HG03139 (cell line): ENCODE results near the gene ESCO1.
A peak's percentile ranks its signal among the peaks of the same experiment; 100 is the strongest.
"Not testable (repeated sequence)": the region's sequence is repeated elsewhere in the genome, so short reads cannot be mapped to it uniquely, and the experiment has no call there.

ENCODE experiments used
- ATAC-seq: cut with Tn5 transposase; IDR thresholded peaks from one replicate; pipeline ENCODE4 v1.9.1; 2021; ENCODE audit not compliant: unreplicated experiment

Gene ESCO1

GRCh38 chr18:21600526-21601410 is at the start of gene ESCO1:
Gene ESCO1, minus strand, starts transcription at chr18:21600704. Its CDS starts 25,861 bp downstream, at chr18:21574843.
- ATAC-seq: peak; percentile 87

GRCh38 chr18:21640375-21640774 is 39.9 kb upstream of the ESCO1 start:
- not testable (repeated sequence) for ATAC-seq

- ATAC-seq: no peak
Measured at GRCh38 chr18:21638822-21639221, 38.3 kb upstream of the ESCO1 start.

- no peak for ATAC-seq
Measured at GRCh38 chr18:21636769-21637168, 36.3 kb upstream of the ESCO1 start.

GRCh38 chr18:21634588-21635199 is 34.2 kb upstream of the ESCO1 start:
- ATAC-seq: no peak

GRCh38 chr18:21632393-21632792 is 31.9 kb upstream of the ESCO1 start:
- ATAC-seq: no peak

GRCh38 chr18:21629089-21629832 is 28.8 kb upstream of the ESCO1 start:
- peak; percentile 78 for ATAC-seq

GRCh38 chr18:21621640-21622039 is 21.1 kb upstream of the ESCO1 start:
- ATAC-seq: not testable (repeated sequence)

GRCh38 chr18:21612125-21613039 is 11.9 kb upstream of the ESCO1 start, which contains the start of gene SNRPD1:
Gene SNRPD1, plus strand, starts transcription at chr18:21612314. Its CDS starts 116 bp downstream, at chr18:21612430.
- peak; percentile 98 for ATAC-seq

GRCh38 chr18:21611401-21612124 is 11.1 kb upstream of the ESCO1 start:
- not testable (repeated sequence) for ATAC-seq

- no peak for ATAC-seq
Measured at GRCh38 chr18:21605213-21605612, 4.7 kb upstream of the ESCO1 start.

- no peak for ATAC-seq
Measured at GRCh38 chr18:21604671-21605070, 4.2 kb upstream of the ESCO1 start.

- no peak for ATAC-seq
Measured at GRCh38 chr18:21602299-21602587, 1.7 kb upstream of the ESCO1 start.

- peak; percentile 35 for ATAC-seq
Measured at GRCh38 chr18:21599585-21600525, 649 bp downstream of the ESCO1 start.

GRCh38 chr18:21598726-21599584 is 1.5 kb downstream of the ESCO1 start:
- no peak for ATAC-seq

GRCh38 chr18:21597620-21598019 is 2.9 kb downstream of the ESCO1 start:
- ATAC-seq: no peak

- no peak for ATAC-seq
Measured at GRCh38 chr18:21593540-21594257, 6.8 kb downstream of the ESCO1 start.
